ENCODE results near the gene OR2T33.
"Not testable (repeated sequence)": the region's sequence is repeated elsewhere in the genome, so short reads cannot be mapped to it uniquely, and the experiment has no call there.

Gene OR2T33

GRCh38 chr1:248277876-248278275, at the start of gene OR2T33:
Gene OR2T33 (minus strand): TSS chr1:248277976. CDS start chr1:248273814, 4,162 bp downstream.
- DNase-seq (ENCODE audit: low spot score), result no peak

GRCh38 chr1:248324468-248324867, 46.7 kb upstream of the OR2T33 start, which contains the start of gene OR2M7:
Gene OR2M7 (minus strand): TSS chr1:248324568. CDS start chr1:248324568, 0 bp downstream.
- no peak for DNase-seq (ENCODE audit: low spot score)

GRCh38 chr1:248316796-248317195, 39.0 kb upstream of the OR2T33 start:
- no peak for DNase-seq (ENCODE audit: low spot score)

DNA sequence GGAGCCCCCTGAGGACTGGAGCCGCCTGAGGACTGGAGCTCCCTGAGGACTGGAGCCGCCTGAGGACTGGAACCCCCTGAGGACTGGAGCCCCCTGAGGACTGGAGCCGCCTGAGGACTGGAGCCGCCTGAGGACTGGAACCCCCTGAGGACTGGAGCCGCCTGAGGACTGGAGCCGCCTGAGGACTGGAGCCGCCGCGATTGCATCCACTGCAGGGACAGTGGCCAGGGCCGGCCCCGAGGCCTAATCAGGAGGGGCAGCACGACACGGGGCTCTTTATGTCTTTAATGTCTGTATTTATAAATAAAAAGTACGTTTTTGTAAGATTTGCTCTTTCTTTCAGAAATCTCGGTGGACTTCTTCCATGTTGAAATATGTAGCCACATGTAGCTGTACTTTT, 29.0 kb upstream of the OR2T33 start:
- not testable (repeated sequence) for DNase-seq (ENCODE audit: low spot score)

GRCh38 chr1:248306103-248306502, 28.3 kb upstream of the OR2T33 start:
- no peak for DNase-seq (ENCODE audit: low spot score)

DNA sequence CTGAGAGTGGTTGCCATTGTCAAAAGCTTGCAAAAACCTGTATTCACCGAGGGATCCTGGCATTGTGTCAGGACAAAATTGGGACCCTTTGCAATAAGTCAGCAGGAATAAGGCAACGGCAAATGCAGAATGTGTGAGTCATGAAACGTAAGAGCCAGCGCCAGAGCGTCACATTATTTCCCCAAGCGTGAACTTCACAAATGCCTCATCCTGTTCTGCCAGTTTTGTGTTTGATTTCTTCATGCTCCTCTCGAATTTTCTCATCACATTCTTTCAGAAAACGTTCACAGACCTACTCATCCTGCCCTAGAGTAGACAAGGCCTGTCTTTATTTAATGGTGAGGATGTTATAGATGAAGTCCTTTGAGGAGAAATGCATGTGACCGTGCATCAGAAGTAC, 27.9 kb upstream of the OR2T33 start:
- not testable (repeated sequence) for DNase-seq (ENCODE audit: low spot score)

- no peak for DNase-seq (ENCODE audit: low spot score)
These were observed 25.5 kb upstream of the OR2T33 start, which contains the start of gene OR2T12 for GRCh38 chr1:248303324-248303723. Gene OR2T12 (minus strand): TSS chr1:248303424. CDS start chr1:248295578, 7,846 bp downstream.

DNA sequence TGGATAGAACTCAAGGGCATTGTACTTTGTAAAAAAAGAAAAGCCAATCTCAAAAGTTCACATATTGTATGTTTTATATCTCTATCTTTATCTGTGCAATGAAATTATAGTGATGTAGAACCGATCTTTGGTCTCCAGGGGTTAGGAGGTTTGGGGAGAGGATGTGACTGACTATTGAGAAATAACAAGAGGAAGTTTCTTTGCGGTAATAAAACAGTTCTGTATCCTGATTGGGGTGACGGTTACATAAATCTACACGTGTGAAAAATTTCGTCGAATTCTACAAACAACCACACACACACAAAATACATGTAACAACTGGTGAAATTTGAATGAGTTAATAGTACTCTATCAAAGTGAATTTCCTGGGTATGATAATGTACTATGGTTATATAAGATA, 10.6 kb upstream of the OR2T33 start:
- DNase-seq (ENCODE audit: low spot score), result no peak

GRCh38 chr1:248273225-248273624, 4.6 kb downstream of the OR2T33 start:
- DNase-seq (ENCODE audit: low spot score), result not testable (repeated sequence)

DNA sequence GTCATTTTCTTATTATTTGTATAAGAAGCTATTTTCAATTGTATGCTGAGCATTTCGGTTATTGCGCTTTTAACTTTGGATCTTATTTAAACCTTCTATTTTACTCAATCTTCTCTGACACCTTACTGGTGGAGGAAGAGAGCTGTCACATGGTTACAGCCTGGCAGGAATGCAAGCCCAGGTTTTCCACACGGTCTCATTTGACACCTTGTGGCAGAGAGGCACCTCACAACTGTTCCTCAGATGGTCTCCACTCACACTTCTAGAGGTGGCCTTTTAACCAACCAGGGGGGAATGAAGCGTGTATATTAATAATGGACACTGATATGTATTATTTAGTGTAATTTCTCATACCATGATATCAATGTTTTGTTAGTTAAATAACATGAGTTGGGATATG, 9.6 kb downstream of the OR2T33 start:
- DNase-seq (ENCODE audit: low spot score), result no peak

DNA sequence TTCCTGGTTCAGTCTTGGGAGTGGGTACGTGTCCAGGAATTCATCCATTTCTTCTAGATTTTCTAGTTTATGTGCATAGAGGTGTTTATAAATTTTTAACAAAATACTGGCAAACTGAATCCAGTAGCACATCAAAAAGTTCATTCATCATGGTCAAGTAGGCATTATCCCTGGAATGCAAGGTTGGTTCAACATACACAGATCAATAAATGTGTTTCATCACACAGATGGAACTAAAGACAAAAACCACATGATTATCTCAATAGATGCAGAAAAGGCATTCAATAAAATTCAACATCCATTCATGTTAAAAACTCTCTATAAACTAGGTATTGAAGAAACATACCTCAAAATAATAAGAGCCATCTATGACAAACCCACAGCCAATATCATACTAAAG, 18.5 kb downstream of the OR2T33 start:
- not testable (repeated sequence) for DNase-seq (ENCODE audit: low spot score)

DNA sequence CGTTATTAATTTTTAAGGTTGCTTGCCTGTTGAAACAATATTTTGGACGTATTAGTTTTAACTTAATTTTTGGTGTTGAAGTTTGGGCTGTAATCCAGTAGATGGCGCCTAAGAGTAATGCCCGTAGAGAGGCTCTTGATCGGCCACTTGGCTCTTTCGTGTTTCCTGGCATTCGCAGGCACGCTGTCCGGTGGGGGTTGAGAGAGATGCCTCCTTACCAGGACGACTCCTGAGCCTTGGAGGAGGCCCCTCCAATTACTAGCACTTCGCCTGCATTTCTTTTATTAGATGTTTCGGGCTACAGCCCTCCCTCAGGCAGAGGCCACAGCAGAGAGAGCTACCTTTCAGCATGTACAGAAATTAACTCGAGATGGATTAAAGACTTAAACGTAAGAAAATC, 34.6 kb downstream of the OR2T33 start:
- no peak for DNase-seq (ENCODE audit: low spot score)

- DNase-seq (ENCODE audit: low spot score), result no peak
These were observed 38.3 kb downstream of the OR2T33 start for GRCh38 chr1:248239478-248239877.

- DNase-seq (ENCODE audit: low spot score), result no peak
These were observed 46.7 kb downstream of the OR2T33 start, which contains the start of gene OR2M4 for GRCh38 chr1:248231117-248231516. Gene OR2M4 (plus strand): TSS chr1:248231417. CDS start chr1:248238929, 7,512 bp downstream.

DNA sequence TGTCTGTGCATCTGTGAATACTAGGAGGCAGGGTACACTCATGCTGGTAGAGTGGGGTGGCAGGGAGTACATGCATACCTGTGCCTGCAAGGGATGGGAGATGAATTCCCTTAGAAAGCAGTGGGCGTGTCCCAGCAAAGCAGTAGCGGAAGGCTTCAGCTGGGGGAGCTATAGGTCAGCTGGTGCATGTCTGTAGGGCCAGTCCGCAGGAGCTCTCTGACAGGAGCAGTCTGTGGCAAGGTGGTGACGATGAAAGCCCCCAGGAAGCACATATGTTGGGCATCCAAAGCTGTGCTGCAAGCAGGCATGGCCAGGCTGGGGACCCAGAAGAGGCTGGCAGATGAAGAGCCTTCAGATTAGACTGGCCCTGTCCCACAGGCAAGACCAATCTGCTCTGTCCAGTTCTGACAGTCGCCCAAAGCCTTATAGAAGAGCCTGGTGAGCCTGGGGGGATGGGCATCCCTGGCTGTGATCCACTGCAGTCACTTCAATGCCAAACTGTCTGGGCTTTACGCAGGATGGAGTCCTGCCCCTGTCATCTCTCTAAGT, 48.3 kb downstream of the OR2T33 start:
- no peak for DNase-seq (ENCODE audit: low spot score)

GRCh38 chr1:248225537-248225936, 52.2 kb downstream of the OR2T33 start:
- no peak for DNase-seq (ENCODE audit: low spot score)

Data from left forelimb (tissue), 1 donor.